Activated T-helper 17 cell treated with anti-CD3 and anti-CD28 coated beads, Interleukin-2, amount 50 U/mL, for 72 hours (primary cell): ENCODE measurements around the gene GMNC. TPM values are rescaled to one million over a fixed set of nuclear protein-coding genes. Genes with fewer than 3 reads are reported as not detected.
A peak's percentile ranks its signal among the peaks of the same experiment; 100 is the strongest.

ENCODE experiments used
- ATAC-seq: fragments of 150-1000 bp; cut with Tn5 transposase; replicated peaks from 2 replicates; pipeline ENCODE4 v1.10.0; 2021; ENCODE audit warnings: mild to moderate bottlenecking, moderate library complexity
- H3K27ac Mint-ChIP-seq: one replicate; pipeline ENCODE4 v1.8.0; 2022; ENCODE audit warnings: mixed read lengths
- H3K27me3 Mint-ChIP-seq: one replicate; pipeline ENCODE4 v1.8.0; 2022; ENCODE audit warnings: mixed read lengths
- H3K36me3 Mint-ChIP-seq: one replicate; pipeline ENCODE4 v1.8.0; 2022; ENCODE audit warnings: low read depth, mild to moderate bottlenecking, mixed read lengths
- H3K4me1 Mint-ChIP-seq: one replicate; pipeline ENCODE4 v1.8.0; 2022; ENCODE audit warnings: mixed read lengths
- H3K4me3 Mint-ChIP-seq: one replicate; pipeline ENCODE4 v1.8.0; 2022; ENCODE audit warnings: mild to moderate bottlenecking, mixed read lengths
- H3K9me3 Mint-ChIP-seq: one replicate; pipeline ENCODE4 v1.8.0; 2022; ENCODE audit warnings: mixed read lengths
- total RNA-seq, 2 donors: library from RNA; stranded (reverse); gene quantifications; one replicate each; pipeline ENCODE4 v1.2.3, GENCODE V29; 2022

GMNC gene
- total RNA-seq, 2 donors from 2014 or later: not detected

DNA sequence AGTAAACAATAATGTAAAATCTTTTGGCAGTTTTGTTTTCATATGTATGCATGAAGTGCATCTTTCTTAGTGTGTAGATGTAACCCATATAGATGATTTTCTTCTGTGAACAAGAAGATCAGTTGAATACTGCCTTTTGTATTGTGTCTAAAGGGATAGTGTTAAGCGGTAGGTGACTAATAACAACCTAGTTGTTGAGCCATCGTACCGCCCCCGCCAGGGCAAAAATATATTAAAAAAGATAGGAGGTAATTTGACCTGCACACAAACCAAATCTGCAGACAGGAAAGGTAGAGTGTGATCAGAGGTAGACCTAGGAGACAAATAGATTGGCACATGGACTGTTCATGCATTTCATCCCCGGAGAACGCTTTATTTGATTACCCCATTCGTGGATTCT, 3.3 kb upstream of the GMNC start:
- Mint-ChIP-seq H3K27me3 (peaks cover 40% of the 10 kb centered on the region), H3K27ac (no peak overlapping the region), H3K36me3 (no peaks in the 10 kb centered on the region), H3K9me3 (no peaks in the 10 kb centered on the region), H3K4me3 (no peak overlapping the region), H3K4me1 (peaks cover 4% of the 10 kb centered on the region)
- no peak for ATAC-seq

DNA sequence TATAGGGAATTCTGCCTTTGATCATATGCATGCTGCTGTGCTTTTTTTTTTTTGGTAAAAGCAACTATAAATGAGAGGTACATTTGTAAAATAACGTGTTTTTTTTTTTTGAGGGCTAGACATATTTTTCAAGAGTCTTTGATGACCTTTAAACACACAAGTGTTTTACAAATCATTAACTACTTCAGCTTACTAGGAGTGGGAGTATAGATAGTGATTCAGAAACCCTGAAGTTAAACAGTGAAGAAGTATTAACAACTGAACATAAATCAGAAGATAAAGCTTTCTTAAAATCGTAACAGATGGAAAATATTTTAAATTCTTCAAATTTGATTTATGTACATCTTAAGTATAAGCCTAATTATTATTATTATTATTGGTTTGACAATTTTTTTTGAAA, 2.9 kb upstream of the GMNC start:
- Mint-ChIP-seq H3K4me3 (no peak overlapping the region), H3K9me3 (no peaks in the 10 kb centered on the region), H3K27me3 (peaks cover 42% of the 10 kb centered on the region), H3K4me1 (peaks cover 4% of the 10 kb centered on the region), H3K36me3 (no peaks in the 10 kb centered on the region), H3K27ac (no peak overlapping the region)
- ATAC-seq: no peak

DNA sequence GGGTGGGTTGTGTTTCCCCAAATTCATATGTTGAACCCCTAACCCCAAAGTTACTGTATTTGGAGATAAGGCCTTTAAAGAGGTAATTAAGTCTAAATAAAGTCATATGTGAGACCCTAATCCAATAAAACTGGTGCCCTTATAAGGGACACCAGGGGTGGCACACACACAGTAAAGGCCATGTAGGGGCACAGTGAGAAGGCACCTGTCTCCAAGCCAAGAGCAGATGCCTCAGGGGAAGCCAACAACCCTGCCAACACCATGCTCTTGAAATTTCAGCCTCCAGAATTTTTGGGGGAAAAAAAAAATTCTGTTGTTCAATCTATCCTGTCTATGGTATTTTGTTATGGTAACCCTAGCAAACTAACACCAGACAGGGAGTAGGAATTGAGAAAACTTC, 1.5 kb upstream of the GMNC start:
- H3K9me3 Mint-ChIP-seq: no peaks in the 10 kb centered on the region

DNA sequence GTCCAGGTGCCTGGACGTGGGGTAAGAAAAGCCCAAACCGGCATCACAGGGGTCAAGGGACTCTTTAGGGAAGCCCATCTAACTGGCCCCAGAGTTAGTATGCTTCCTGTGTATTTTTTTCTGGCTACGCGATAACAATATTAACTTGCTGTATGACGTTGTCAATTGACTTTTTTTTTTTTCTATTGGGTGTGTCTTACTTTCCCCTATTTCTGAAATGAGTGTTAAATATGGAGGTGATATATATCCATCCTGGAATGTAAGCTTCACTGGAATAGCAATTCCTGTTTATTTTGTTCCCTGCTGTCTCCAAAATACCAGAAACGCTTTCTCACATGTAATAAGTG, 598 bp upstream of the GMNC start:
- H3K4me3 Mint-ChIP-seq: peak overlapping the region; percentile 50
- no peak overlapping the region for H3K27ac Mint-ChIP-seq
- no peaks in the 10 kb centered on the region for H3K36me3 Mint-ChIP-seq
- peaks cover 4% of the 10 kb centered on the region for H3K4me1 Mint-ChIP-seq
- no peak for ATAC-seq
- peaks cover 50% of the 10 kb centered on the region for H3K27me3 Mint-ChIP-seq
- H3K9me3 Mint-ChIP-seq: no peaks in the 10 kb centered on the region

More for the DNA sequence above, 1.5 kb upstream of the GMNC start:
- no peak overlapping the region for H3K4me3 Mint-ChIP-seq
- H3K4me1 Mint-ChIP-seq: peaks cover 4% of the 10 kb centered on the region
- no peak overlapping the region for H3K27ac Mint-ChIP-seq
- no peaks in the 10 kb centered on the region for H3K36me3 Mint-ChIP-seq
- no peak for ATAC-seq
- peaks cover 47% of the 10 kb centered on the region for H3K27me3 Mint-ChIP-seq

DNA sequence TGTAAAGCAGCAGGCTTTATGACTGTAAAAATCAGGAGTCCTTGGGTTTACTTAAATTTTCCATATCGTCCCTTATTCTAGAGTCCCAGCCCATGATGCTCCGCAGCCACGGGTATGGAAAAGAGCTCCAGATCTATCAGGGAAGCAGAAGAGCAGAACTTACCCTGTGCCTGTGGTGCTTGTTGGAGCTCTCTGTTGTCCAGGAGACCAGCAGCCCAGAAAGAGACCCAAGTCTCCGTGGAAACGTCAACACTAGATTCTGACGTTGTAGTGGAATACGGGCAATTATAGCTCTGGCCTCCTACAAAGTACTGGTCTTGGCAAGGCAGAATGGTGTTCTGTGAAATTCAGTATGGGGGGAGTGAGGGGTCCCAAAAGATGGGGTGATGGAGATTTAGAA, 2.0 kb downstream of the GMNC start:
- no peak for ATAC-seq
- Mint-ChIP-seq H3K27me3 (peaks cover 45% of the 10 kb centered on the region), H3K4me3 (no peak overlapping the region), H3K36me3 (no peaks in the 10 kb centered on the region), H3K9me3 (no peaks in the 10 kb centered on the region), H3K4me1 (peaks cover 4% of the 10 kb centered on the region), H3K27ac (no peak overlapping the region)

DNA sequence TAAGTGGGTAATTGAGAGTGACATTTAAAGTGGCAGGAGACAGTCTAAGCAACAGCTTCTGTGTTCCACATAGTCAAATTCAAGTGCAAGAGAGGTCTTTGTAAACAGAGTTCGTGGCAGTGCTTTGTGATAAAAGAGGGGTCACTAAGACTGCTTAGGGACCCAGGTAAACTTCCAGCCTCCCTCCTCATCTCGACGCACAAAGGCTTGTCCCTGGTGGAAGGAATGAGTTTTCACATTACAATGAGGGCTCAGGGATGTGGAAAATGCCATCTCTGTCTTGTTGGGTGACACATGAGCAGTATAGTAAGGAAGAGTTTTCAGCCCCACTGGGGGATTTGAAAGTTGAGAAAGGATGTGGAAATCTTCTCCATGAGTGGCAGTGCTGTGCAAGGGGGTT, 7.3 kb downstream of the GMNC start:
- Mint-ChIP-seq H3K27me3 (peaks cover 7% of the 10 kb centered on the region), H3K9me3 (no peaks in the 10 kb centered on the region)
- ATAC-seq: no peak

DNA sequence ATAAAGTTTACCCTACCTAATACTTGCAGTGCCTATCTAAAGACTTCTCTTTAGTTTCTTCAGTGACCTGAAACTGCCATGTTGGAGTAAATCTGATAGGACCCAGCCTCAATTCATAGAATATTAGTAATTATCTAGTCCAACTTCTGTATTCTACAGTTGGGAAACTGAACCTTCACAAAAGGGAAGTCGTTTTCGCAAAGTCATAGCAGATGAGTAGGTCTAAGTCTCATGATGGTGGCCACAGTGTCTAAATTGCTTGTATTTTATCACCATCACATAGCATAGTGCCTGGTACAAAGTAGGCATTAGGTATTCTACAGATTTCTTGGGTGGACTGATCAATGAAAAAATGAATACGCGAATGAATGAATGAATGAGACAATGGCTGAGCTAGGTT, 8.4 kb downstream of the GMNC start:
- peaks cover 3% of the 10 kb centered on the region for H3K27me3 Mint-ChIP-seq
- no peak for ATAC-seq
- H3K36me3 Mint-ChIP-seq: no peaks in the 10 kb centered on the region
- no peaks in the 10 kb centered on the region for H3K4me1 Mint-ChIP-seq
- no peak overlapping the region for H3K27ac Mint-ChIP-seq
- H3K4me3 Mint-ChIP-seq: no peak overlapping the region
- H3K9me3 Mint-ChIP-seq: no peaks in the 10 kb centered on the region

More for the DNA sequence above, 7.3 kb downstream of the GMNC start:
- Mint-ChIP-seq H3K27ac (no peak overlapping the region), H3K36me3 (no peaks in the 10 kb centered on the region), H3K4me3 (no peak overlapping the region), H3K4me1 (no peaks in the 10 kb centered on the region)

DNA sequence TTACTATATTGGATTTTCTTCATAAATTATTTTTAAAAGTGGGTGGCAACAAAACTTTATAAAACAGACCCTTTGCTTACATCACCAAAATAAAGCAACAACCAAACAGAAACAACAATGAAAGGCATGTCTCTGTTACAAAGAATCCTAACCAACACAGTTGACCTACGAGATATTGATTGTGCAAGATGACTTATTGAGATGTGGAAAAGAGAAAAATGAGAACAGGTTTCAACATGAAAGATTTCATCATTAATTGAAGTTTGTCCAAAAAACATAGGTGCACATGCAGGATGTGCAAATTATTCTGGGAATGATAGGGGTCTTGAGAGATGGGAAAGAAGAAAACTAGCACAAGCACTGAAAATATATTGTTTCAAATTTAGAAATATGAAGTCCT, 9.0 kb downstream of the GMNC start:
- Mint-ChIP-seq H3K27me3 (no peaks in the 10 kb centered on the region), H3K4me1 (no peaks in the 10 kb centered on the region), H3K27ac (no peak overlapping the region), H3K4me3 (no peak overlapping the region), H3K9me3 (no peaks in the 10 kb centered on the region), H3K36me3 (no peaks in the 10 kb centered on the region)
- ATAC-seq: no peak

DNA sequence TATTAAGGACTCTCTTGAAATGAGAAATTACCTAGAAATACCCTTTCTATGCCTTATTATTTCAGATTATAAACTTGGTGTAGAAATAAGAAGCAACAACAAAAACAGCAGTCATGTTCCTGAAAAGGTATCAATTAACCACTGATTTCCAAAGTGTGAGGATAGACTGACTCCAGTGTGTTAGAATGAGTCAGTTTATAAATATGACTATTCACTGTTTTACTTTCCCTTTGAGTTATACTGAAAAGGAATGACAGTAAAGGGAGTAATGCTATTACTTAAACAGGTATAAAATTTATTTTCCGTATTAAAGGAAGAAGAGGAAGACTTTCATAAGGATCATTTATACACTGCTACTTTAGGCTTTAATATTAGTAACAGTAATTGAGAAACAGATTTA, 12.9 kb downstream of the GMNC start:
- Mint-ChIP-seq H3K36me3 (no peaks in the 10 kb centered on the region), H3K9me3 (no peaks in the 10 kb centered on the region), H3K27me3 (no peaks in the 10 kb centered on the region), H3K4me3 (no peak overlapping the region), H3K27ac (no peak overlapping the region), H3K4me1 (no peaks in the 10 kb centered on the region)
- ATAC-seq: peak; percentile 16

DNA sequence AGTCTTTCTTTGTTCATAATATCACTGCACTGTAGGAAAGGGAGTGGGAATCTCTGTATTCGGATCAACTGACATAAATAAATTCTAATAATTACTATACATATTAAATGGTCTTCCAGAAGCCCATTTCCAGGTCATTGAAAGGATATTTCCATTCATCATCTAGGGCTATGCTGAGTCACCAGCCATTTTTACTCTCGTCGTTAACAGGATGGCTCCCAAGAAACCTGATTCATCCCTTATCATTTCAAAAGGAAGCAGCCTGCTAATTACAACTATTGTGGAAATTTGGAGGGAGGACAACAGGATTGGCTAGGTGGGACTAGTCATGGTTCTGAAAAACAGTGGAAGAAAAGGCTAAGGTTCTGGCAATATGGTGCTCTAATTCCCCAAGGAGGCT, 13.6 kb downstream of the GMNC start:
- no peak for ATAC-seq
- H3K36me3 Mint-ChIP-seq: no peaks in the 10 kb centered on the region
- H3K4me1 Mint-ChIP-seq: no peaks in the 10 kb centered on the region
- H3K27ac Mint-ChIP-seq: no peak overlapping the region
- H3K27me3 Mint-ChIP-seq: no peaks in the 10 kb centered on the region
- H3K4me3 Mint-ChIP-seq: no peak overlapping the region
- H3K9me3 Mint-ChIP-seq: no peaks in the 10 kb centered on the region

DNA sequence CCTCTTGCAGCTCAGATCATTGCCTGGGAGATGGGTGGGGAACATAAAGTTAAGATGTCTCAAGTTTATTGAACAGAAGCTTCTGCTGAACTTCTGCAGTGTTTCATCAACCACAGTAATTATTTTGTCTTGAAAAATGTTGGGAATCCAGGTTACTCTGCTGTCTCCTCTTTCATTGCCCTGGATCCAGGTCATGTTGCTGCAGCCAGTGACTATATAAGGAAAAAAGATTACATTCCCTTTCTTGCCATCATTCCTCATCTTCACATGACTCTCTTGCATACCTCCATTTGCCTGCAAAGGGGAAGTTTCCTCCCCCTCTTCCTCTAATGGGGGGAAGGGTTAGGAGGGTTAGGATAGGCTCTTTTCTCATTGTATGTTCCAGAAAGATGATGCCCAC, 15.1 kb downstream of the GMNC start:
- Mint-ChIP-seq H3K4me3 (no peak overlapping the region), H3K27me3 (no peaks in the 10 kb centered on the region), H3K27ac (no peak overlapping the region), H3K4me1 (no peaks in the 10 kb centered on the region), H3K9me3 (no peaks in the 10 kb centered on the region), H3K36me3 (no peaks in the 10 kb centered on the region)
- ATAC-seq: no peak

DNA sequence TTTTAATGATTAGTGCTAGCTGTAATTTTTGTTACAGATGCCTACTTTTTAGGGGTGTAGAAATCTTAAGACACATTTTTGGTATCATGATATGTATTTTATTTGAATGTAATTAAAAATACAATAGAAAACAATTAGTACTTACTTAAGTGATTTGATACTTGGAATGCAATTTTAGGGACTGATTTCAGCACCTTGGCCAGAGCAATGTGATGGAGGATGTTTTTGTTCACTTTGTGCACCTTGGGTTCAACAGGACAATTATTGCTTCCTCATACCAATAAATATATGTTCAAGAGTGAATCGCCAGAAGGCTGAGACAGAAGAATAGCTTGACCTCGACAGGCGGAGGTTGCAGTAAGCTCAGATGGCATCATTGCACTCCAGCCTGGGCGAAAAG, 22.3 kb downstream of the GMNC start:
- no peaks in the 10 kb centered on the region for H3K36me3 Mint-ChIP-seq
- no peaks in the 10 kb centered on the region for H3K27me3 Mint-ChIP-seq
- no peak overlapping the region for H3K27ac Mint-ChIP-seq
- no peak for ATAC-seq
- H3K4me1 Mint-ChIP-seq: no peaks in the 10 kb centered on the region
- H3K9me3 Mint-ChIP-seq: no peaks in the 10 kb centered on the region
- no peak overlapping the region for H3K4me3 Mint-ChIP-seq

DNA sequence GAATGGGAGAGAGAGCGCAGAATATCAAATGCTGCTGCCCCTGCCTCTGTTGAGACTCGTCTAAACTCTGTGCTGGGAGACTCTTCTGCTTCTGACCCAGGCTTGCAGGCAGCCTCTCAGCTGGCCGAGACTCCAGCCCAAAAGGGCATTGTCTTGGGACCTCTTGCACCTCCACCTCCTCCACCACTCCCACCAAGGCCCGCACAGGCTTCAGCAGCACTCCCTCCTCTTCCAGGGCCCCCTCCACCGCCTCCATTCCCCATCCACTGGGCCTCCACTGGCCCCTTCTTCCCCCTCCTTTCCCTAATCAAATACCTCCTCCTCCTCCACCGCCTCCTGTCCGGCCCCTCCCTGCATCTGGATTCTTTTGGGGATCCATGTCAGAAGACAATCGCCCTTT, 31.3 kb downstream of the GMNC start:
- Mint-ChIP-seq H3K27ac (no peak overlapping the region), H3K36me3 (no peaks in the 10 kb centered on the region), H3K9me3 (no peaks in the 10 kb centered on the region), H3K27me3 (no peaks in the 10 kb centered on the region), H3K4me3 (no peak overlapping the region), H3K4me1 (no peaks in the 10 kb centered on the region)
- no peak for ATAC-seq

DNA sequence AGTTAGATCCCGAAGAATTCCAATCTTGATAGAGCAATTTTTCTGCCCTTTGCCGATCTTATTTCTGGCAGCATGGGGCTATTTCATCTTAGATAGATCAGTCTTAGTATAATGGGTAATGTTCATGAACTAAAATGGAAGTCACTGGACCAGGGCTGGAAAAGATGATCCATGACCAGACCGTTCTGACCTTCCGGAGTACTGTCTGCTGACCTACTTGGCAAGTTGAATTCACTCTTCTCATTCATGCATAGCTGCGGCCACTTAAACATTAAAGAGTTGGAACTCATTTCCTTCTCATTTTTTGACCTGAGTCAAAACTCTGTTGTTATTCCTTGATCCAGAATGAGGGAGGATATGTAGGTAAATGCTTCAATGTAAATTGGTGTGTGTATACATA, 32.5 kb downstream of the GMNC start:
- Mint-ChIP-seq H3K27me3 (no peaks in the 10 kb centered on the region), H3K4me3 (no peak overlapping the region), H3K9me3 (no peaks in the 10 kb centered on the region), H3K27ac (no peak overlapping the region), H3K36me3 (no peaks in the 10 kb centered on the region), H3K4me1 (no peaks in the 10 kb centered on the region)
- ATAC-seq: no peak

DNA sequence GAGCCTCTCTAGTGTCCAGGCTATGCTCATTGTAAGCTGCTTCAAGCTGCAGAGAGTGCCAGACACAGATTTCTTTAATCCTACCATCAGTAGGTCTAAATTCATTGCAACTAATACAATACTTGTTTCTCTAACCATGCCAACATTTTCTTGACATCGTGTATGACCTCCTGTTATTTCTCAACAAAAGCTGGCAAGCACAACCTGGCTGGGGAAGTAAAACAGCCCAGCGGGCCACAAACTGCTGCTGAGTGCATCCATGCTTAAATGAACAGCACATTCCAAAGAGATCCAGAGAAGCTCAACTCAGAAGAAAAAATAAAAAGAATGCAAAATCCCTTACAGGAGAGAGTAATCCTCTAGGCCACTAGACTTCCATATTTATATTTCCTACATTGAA, 36.5 kb downstream of the GMNC start:
- Mint-ChIP-seq H3K27me3 (no peaks in the 10 kb centered on the region), H3K36me3 (no peaks in the 10 kb centered on the region), H3K4me3 (no peak overlapping the region), H3K27ac (no peak overlapping the region), H3K9me3 (no peaks in the 10 kb centered on the region), H3K4me1 (no peaks in the 10 kb centered on the region)
- ATAC-seq: no peak

DNA sequence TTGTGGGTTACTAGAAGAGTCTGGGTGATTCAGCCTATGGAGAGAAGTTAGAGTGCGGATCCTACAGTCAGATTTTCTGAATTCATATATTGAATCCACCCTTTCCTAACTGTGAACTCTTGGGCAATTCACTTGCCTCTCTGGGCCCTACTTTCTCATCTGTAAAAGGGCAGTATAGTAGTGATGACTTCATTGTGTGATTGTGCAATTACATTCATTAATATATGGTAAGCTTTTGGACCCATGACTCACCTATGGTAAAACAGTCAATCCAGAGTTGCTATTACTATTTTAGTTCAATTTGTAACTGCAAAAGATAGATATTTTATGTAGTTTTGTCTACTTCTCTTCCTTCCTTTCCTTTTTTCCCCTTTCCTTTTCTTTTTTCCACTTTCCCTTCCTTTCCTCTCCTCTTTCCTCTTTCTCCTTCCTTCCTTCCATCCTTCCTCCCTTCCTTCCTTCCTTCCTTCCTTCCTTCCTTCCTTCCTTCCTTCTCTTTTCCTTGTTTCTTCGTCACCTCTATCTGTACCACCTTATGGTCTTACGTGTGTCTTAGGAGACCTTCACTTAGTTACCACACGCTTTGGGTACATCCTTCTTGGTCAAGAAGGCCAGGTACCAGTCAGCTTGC, 37.0 kb downstream of the GMNC start:
- no peaks in the 10 kb centered on the region for H3K27me3 Mint-ChIP-seq
- H3K9me3 Mint-ChIP-seq: no peaks in the 10 kb centered on the region
- no peak overlapping the region for H3K4me3 Mint-ChIP-seq
- no peak overlapping the region for H3K27ac Mint-ChIP-seq
- no peak for ATAC-seq
- no peaks in the 10 kb centered on the region for H3K36me3 Mint-ChIP-seq
- no peaks in the 10 kb centered on the region for H3K4me1 Mint-ChIP-seq
